ENCODE results near the gene PRKCSH.

GRCh38 chr19:11479090-11479897, 43.9 kb downstream of the PRKCSH start:
- TF ChIP-seq CTCF (IDR thresholded peaks at IDR 0.05; ENCODE audit: low read depth, low read length) (no peak), EZH2phosphoT487 (IDR thresholded peaks at IDR 0.05; ENCODE audit: low read depth) (no peak)

Measured in OCI-LY3 (cell line).